Neural cell (in vitro differentiated cells): Measurements from ENCODE around the gene NRROS. TPM values are rescaled to one million over a fixed set of nuclear protein-coding genes. Genes with fewer than 3 reads are reported as not detected.

Experiments
- H2AFZ ChIP-seq: fragments of 200-600, 300-800 bp; sonication (generic), shearing (Covaris generic); 2 replicates; pipeline ENCODE4 v1.6.0; 2014; ENCODE audit warnings: low read depth, mild to moderate bottlenecking, antibody characterized with exemption, low read length, moderate library complexity
- H3F3A ChIP-seq: fragments of 200-600 bp; shearing (Covaris generic); 2 replicates; pipeline ENCODE4 v1.6.1; 2016; ENCODE audit warnings: mild to moderate bottlenecking, moderate library complexity, mixed read lengths, antibody characterized with exemption, low read length; ENCODE audit not compliant: insufficient read depth, poor library complexity, severe bottlenecking
- H3K27ac ChIP-seq: fragments of 200-600, 300-800 bp; sonication (generic), shearing (Covaris generic); 2 replicates; pipeline ENCODE4 v1.5.1; 2014; ENCODE audit warnings: mild to moderate bottlenecking, low read length, moderate library complexity
- H3K27me3 ChIP-seq: fragments of 300-800, 200-600 bp; sonication (generic), shearing (Covaris generic); 2 replicates; pipeline ENCODE4 v1.6.0; 2014; ENCODE audit warnings: mild to moderate bottlenecking, low read depth, low read length, moderate library complexity; ENCODE audit not compliant: insufficient read depth
- H3K36me3 ChIP-seq: fragments of 300-800, 200-600 bp; sonication (generic), shearing (Covaris generic); 2 replicates; pipeline ENCODE4 v1.5.1; 2014; ENCODE audit warnings: mild to moderate bottlenecking, antibody characterized with exemption, low read length, moderate library complexity; ENCODE audit not compliant: insufficient read depth
- H3K4me2 ChIP-seq: fragments of 300-800, 200-600 bp; sonication (generic), shearing (Covaris generic); 2 replicates; pipeline ENCODE4 v1.6.0; 2014; ENCODE audit warnings: mild to moderate bottlenecking, low read length
- H3K4me3 ChIP-seq: fragments of 300-800, 200-600 bp; sonication (generic), shearing (Covaris generic); 2 replicates; pipeline ENCODE4 v1.5.1; 2014; ENCODE audit warnings: mild to moderate bottlenecking, low read length, moderate library complexity
- H3K79me2 ChIP-seq: fragments of 200-600 bp; shearing (Covaris generic); replicated peaks from 2 replicates; pipeline ENCODE4 v1.6.0; 2014; ENCODE audit warnings: mild to moderate bottlenecking, low read length, moderate library complexity; ENCODE audit not compliant: insufficient read depth
- H3K9ac ChIP-seq: fragments of 300-800, 200-600 bp; sonication (generic), shearing (Covaris generic); 2 replicates; pipeline ENCODE4 v1.6.1; 2016; ENCODE audit warnings: mild to moderate bottlenecking, low read length, mixed read lengths
- H3K9me2 ChIP-seq: fragments of 200-600 bp; shearing (Covaris generic); 2 replicates; pipeline ENCODE4 v1.6.1; 2016; ENCODE audit warnings: mild to moderate bottlenecking, low read length, mixed read lengths; ENCODE audit not compliant: insufficient read depth
- H3K9me3 ChIP-seq: fragments of 200-600, 300-800 bp; sonication (generic), shearing (Covaris generic); 2 replicates; pipeline ENCODE4 v1.6.1; 2016; ENCODE audit warnings: mild to moderate bottlenecking, mixed run types, low read length, moderate library complexity, mixed read lengths
- H4K20me1 ChIP-seq: fragments of 200-600 bp; shearing (Covaris generic); 2 replicates; pipeline ENCODE4 v1.6.1; 2016; ENCODE audit warnings: mild to moderate bottlenecking, mixed run types; ENCODE audit not compliant: insufficient read depth
- CTCF ChIP-seq: fragments of 450-650 bp; IDR thresholded peaks from 2 replicates; pipeline ENCODE4 v1.5.1; 2014; ENCODE audit warnings: antibody characterized with exemption, mild to moderate bottlenecking, moderate library complexity; ENCODE audit not compliant: poor library complexity, severe bottlenecking
- EP300 ChIP-seq: fragments of 450-650 bp; conservative IDR thresholded peaks from 2 replicates; pipeline ENCODE4 v1.6.1; 2014; ENCODE audit warnings: antibody characterized with exemption, mild to moderate bottlenecking, moderate library complexity; ENCODE audit not compliant: poor library complexity, severe bottlenecking
- EZH2 ChIP-seq: fragments of 200-600, 300-800 bp; shearing (Covaris generic), sonication (generic); IDR thresholded peaks from 2 replicates; pipeline ENCODE4 v1.6.1; 2014; ENCODE audit warnings: antibody characterized with exemption, low read length, borderline replicate concordance, mild to moderate bottlenecking; ENCODE audit not compliant: insufficient read depth, poor library complexity, severe bottlenecking
- MXI1 ChIP-seq: fragments of 450-650 bp; conservative IDR thresholded peaks from 2 replicates; pipeline ENCODE4 v1.6.1; 2014; ENCODE audit warnings: antibody characterized with exemption, mild to moderate bottlenecking; ENCODE audit not compliant: poor library complexity, severe bottlenecking
- POLR2AphosphoS5 ChIP-seq: IDR thresholded peaks from 2 replicates; pipeline ENCODE4 v1.6.1; 2012
- RAD21 ChIP-seq: fragments of 450-650 bp; conservative IDR thresholded peaks from 2 replicates; pipeline ENCODE4 v1.6.1; 2014; ENCODE audit warnings: antibody characterized with exemption, mild to moderate bottlenecking, moderate library complexity
- REST ChIP-seq: IDR thresholded peaks from 2 replicates; pipeline ENCODE4 v1.6.1; 2012; ENCODE audit warnings: borderline replicate concordance
- SMC3 ChIP-seq: fragments of 450-650 bp; conservative IDR thresholded peaks from 2 replicates; pipeline ENCODE4 v1.6.1; 2014; ENCODE audit warnings: antibody characterized with exemption, mild to moderate bottlenecking, moderate library complexity; ENCODE audit not compliant: poor library complexity
- TAF1 ChIP-seq: IDR thresholded peaks from 2 replicates; pipeline ENCODE4 v1.6.1; 2012; ENCODE audit warnings: low read depth
- polyA plus RNA-seq: library from polyadenylated mRNA; depleted of rRNA; stranded (reverse); fragments of >200 nt; gene quantifications from 2 replicates; pipeline ENCODE4 v1.2.3, GENCODE V29; 2014

The NRROS gene
- polyA plus RNA-seq, 1 donor from 2014 or later = not detected

GRCh38 chr3:196609343-196609775, 30.1 kb upstream of the NRROS start:
- Histone ChIP-seq H3K4me3 (no peak overlapping the region), H2AFZ (no peak overlapping the region), H3K27ac (no peak overlapping the region)

DNA sequence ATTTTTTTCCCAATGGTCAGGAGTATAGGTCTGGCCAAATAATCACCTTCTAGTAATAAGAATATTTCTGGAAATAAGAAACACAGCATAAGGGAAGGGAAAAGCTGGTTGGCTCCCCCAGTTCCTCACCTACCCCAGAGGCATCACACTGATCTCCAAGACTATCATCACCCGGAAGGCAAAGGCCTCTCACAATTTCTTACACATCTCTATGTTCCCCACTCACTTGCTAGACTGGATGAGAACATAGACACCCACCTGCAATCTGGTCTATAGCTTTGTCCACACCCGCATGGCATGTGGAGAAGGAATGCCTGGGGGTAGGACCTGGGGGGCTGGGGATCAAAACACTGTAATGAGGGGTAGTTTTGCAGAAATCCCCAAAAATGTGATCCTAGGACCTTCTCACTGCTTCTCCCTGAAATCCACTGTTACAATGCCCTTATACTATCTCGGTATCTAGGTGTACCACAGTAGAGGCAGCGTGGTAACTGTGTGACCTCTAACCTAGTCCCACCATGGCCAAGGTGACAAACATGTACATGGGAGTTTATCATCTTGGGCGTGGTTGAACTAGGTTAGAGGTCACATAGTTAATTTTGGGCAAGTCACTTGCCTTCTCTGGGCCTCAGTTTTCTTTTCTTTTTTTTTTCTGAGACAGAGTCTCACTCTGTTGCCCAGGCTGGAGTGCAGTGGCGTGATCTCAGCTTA, 29.5 kb upstream of the NRROS start:
- Histone ChIP-seq H3K4me3 (no peak overlapping the region), H3K9me2 (no peaks in the 10 kb centered on the region), H3K27me3 (no peaks in the 10 kb centered on the region), H3K9ac (no peak overlapping the region), H3K9me3 (no peaks in the 10 kb centered on the region), H2AFZ (no peak overlapping the region), H3K36me3 (no peaks in the 10 kb centered on the region), H3K27ac (no peak overlapping the region), H3K79me2 (no peaks in the 10 kb centered on the region), H4K20me1 (no peaks in the 10 kb centered on the region), H3K4me2 (no peak overlapping the region), H3F3A (no peaks in the 10 kb centered on the region)
- TF ChIP-seq SMC3 (no peak), MXI1 (no peak), EP300 (no peak), EZH2 (no peak), REST (no peak), RAD21 (no peak), POLR2AphosphoS5 (no peak)

More at GRCh38 chr3:196609343-196609775, 30.1 kb upstream of the NRROS start:
- Histone ChIP-seq H4K20me1 (no peaks in the 10 kb centered on the region), H3K36me3 (no peaks in the 10 kb centered on the region), H3F3A (no peaks in the 10 kb centered on the region), H3K9me2 (no peaks in the 10 kb centered on the region), H3K9me3 (no peaks in the 10 kb centered on the region), H3K27me3 (no peaks in the 10 kb centered on the region), H3K4me2 (no peak overlapping the region), H3K9ac (no peak overlapping the region), H3K79me2 (no peaks in the 10 kb centered on the region)
- TF ChIP-seq RAD21 (peak; percentile 72), MXI1 (no peak), CTCF (peak; percentile 61), TAF1 (no peak), EP300 (no peak), EZH2 (no peak), REST (no peak), POLR2AphosphoS5 (no peak), SMC3 (peak; percentile 72)
